Upper lobe of right lung (tissue), 1 donor: Measurements from ENCODE around the gene TRIM28. TPM values are rescaled to one million over a fixed set of nuclear protein-coding genes. Genes with fewer than 3 reads are reported as not detected.

ENCODE experiments used
- ATAC-seq: fragments of 200-7000 bp; cut with Tn5 transposase; one replicate; pipeline ENCODE4 v1.9.1; 2020; ENCODE audit warnings: mild to moderate bottlenecking, moderate library complexity
- DNase-seq: peaks from one replicate; pipeline ENCODE4 v3.0.0-alpha.2; 2020
- H3K27ac ChIP-seq: fragments of 200-600 bp; one replicate; pipeline ENCODE4 v1.8.0; 2022
- H3K27me3 ChIP-seq: fragments of 200-600 bp; one replicate; pipeline ENCODE4 v1.8.0; 2022; ENCODE audit warnings: mild to moderate bottlenecking
- H3K36me3 ChIP-seq: fragments of 200-600 bp; one replicate; pipeline ENCODE4 v1.8.0; 2022
- H3K4me1 ChIP-seq: fragments of 200-600 bp; one replicate; pipeline ENCODE4 v1.8.0; 2022
- H3K4me3 ChIP-seq: fragments of 200-600 bp; one replicate; pipeline ENCODE4 v1.8.0; 2022; ENCODE audit warnings: mild to moderate bottlenecking
- H3K9me3 ChIP-seq: fragments of 200-600 bp; one replicate; pipeline ENCODE4 v1.8.0; 2022
- CTCF ChIP-seq: fragments of 200-600 bp; IDR thresholded peaks from one replicate; pipeline ENCODE4 v1.8.0; 2022; ENCODE audit warnings: antibody characterized with exemption
- intact Hi-C: fragments of 100-400 bp; cut with DNase I; formaldehyde crosslinking; loops from one replicate; pipeline ENCODE4 v1.11.0; 2022
- total RNA-seq: library from RNA; stranded (reverse); fragmentation: NEBNext Ultra II Directional; extraction: Animal tissue kit (Norgen Biotek cat#: 25700); gene quantifications from one replicate; pipeline ENCODE4 v1.2.1, GENCODE V29; 2021
- donor health status: DM: no; HTN: yes; CAD: no; lungs with severe emphysema.

Gene TRIM28
- total RNA-seq, 1 donor from 2014 or later = 199 TPM

GRCh38 chr19:58548859-58549663, 5.2 kb downstream of the TRIM28 start:
- no peak for ATAC-seq
- no peak overlapping the region for H3K27ac ChIP-seq
- H3K27me3 ChIP-seq = no peaks in the 10 kb centered on the region
- H3K36me3 ChIP-seq = peaks cover 79% of the 10 kb centered on the region
- peaks cover 22% of the 10 kb centered on the region for H3K4me1 ChIP-seq
- intact Hi-C loops = no loop called here
- no peak for TF ChIP-seq CTCF
- H3K4me3 ChIP-seq = no peak overlapping the region
- DNase-seq = no peak
- no peaks in the 10 kb centered on the region for H3K9me3 ChIP-seq

- intact Hi-C loops = no loop called here
- Histone ChIP-seq H3K9me3 (no peaks in the 10 kb centered on the region), H3K27me3 (no peaks in the 10 kb centered on the region), H3K4me1 (peaks cover 26% of the 10 kb centered on the region), H3K36me3 (peaks cover 79% of the 10 kb centered on the region), H3K4me3 (no peak overlapping the region), H3K27ac (no peak overlapping the region)
- no peak for TF ChIP-seq CTCF
- no peak for ATAC-seq
- DNase-seq = no peak
Observed at GRCh38 chr19:58549664-58550361, 5.9 kb downstream of the TRIM28 start.

- H3K36me3 ChIP-seq = peaks cover 78% of the 10 kb centered on the region
- no peak overlapping the region for H3K4me3 ChIP-seq
- ATAC-seq = no peak
- no peak for DNase-seq
- TF ChIP-seq CTCF = no peak
- no peak overlapping the region for H3K27ac ChIP-seq
- intact Hi-C loops = no loop called here
- no peaks in the 10 kb centered on the region for H3K27me3 ChIP-seq
- peaks cover 27% of the 10 kb centered on the region for H3K4me1 ChIP-seq
- H3K9me3 ChIP-seq = no peaks in the 10 kb centered on the region
Observed at GRCh38 chr19:58550362-58551122, 6.7 kb downstream of the TRIM28 start.

- H3K27me3 ChIP-seq = no peaks in the 10 kb centered on the region
- peaks cover 27% of the 10 kb centered on the region for H3K4me1 ChIP-seq
- no peak for DNase-seq
- H3K9me3 ChIP-seq = no peaks in the 10 kb centered on the region
- intact Hi-C loops = no loop called here
- no peak for TF ChIP-seq CTCF
- H3K36me3 ChIP-seq = peaks cover 78% of the 10 kb centered on the region
- no peak overlapping the region for H3K27ac ChIP-seq
- H3K4me3 ChIP-seq = no peak overlapping the region
- no peak for ATAC-seq
Observed at GRCh38 chr19:58551123-58551497, 7.2 kb downstream of the TRIM28 start.

- ATAC-seq = no peak
- TF ChIP-seq CTCF = no peak
- Histone ChIP-seq H3K4me1 (peaks cover 28% of the 10 kb centered on the region), H3K36me3 (peaks cover 81% of the 10 kb centered on the region), H3K4me3 (no peak overlapping the region), H3K9me3 (no peaks in the 10 kb centered on the region), H3K27ac (no peak overlapping the region), H3K27me3 (no peaks in the 10 kb centered on the region)
- intact Hi-C loops = no loop called here
- no peak for DNase-seq
Observed at GRCh38 chr19:58551577-58552471, 8.0 kb downstream of the TRIM28 start.
